Right lobe of liver (tissue), 6 donors: ENCODE data around the gene PTPRT. TPM values are rescaled to one million over a fixed set of nuclear protein-coding genes. Genes with fewer than 3 reads are reported as not detected.

Source experiments
- ATAC-seq, 4 donors: fragments of 200-7000 bp; cut with Tn5 transposase; one replicate each; pipeline ENCODE4 v1.9.1; 2020; ENCODE audit warnings: mild to moderate bottlenecking in 4 of 4, moderate library complexity in 4 of 4
- DNase-seq, 3 donors: peaks; one replicate each; pipeline ENCODE4 v3.0.0-alpha.2; 2020
- H3K27ac ChIP-seq, 3 donors: fragments of 200-600 bp; one replicate each; pipeline ENCODE4 v1.8.0; 2022
- H3K27me3 ChIP-seq, 2 donors: fragments of 200-600 bp; one replicate each; pipeline ENCODE4 v1.8.0; 2022
- H3K36me3 ChIP-seq, 4 donors: fragments of 200-600 bp; sonication (generic) in 1 of 4; one replicate each; pipeline versions ENCODE4 v1.5.1 to v1.8.0; 2017 to 2022; ENCODE audit warnings: control low read depth in 1 of 4
- H3K4me1 ChIP-seq, 4 donors: fragments of 200-600 bp; sonication (generic) in 1 of 4; one replicate each; pipeline versions ENCODE4 v1.5.1 to v1.8.0; 2017 to 2022; ENCODE audit warnings: control low read depth in 1 of 4
- H3K4me3 ChIP-seq, 3 donors: fragments of 200-600 bp; one replicate each; pipeline ENCODE4 v1.8.0; 2022
- H3K9me3 ChIP-seq, 4 donors: fragments of 200-600 bp; sonication (generic) in 1 of 4; one replicate each; pipeline versions ENCODE4 v1.5.1 to v1.8.0; 2017 to 2022; ENCODE audit warnings: control low read depth in 1 of 4
- CTCF ChIP-seq, 4 donors: fragments of 200-600 bp in 3 of 4; fragments of 450-650 bp in 1 of 4; IDR thresholded peaks; one replicate each; pipeline versions ENCODE4 v1.5.1 to v1.8.0; 2016 to 2022; ENCODE audit warnings: antibody characterized with exemption in 4 of 4, mild to moderate bottlenecking in 2 of 4
- POLR2A ChIP-seq: fragments of 450-650 bp; IDR thresholded peaks from one replicate; pipeline ENCODE4 v1.6.1; 2017; ENCODE audit warnings: antibody characterized with exemption, mild to moderate bottlenecking
- WGBS: methylation state at CpG from one replicate; pipeline ENCODE4 v1.1.6; 2018; ENCODE audit warnings: low coverage, low lambda C conversion rate; ENCODE audit not compliant: insufficient coverage; ENCODE audit errors: missing lambda C conversion rate; 5-methylcytosine and 5-hydroxymethylcytosine counted together
- intact Hi-C, 2 donors: fragments of 100-400 bp; cut with DNase I; formaldehyde crosslinking; loops; one replicate each; pipeline versions ENCODE4 v1.11.2 to v1.14.1; 2022
- total RNA-seq, 6 experiments: library from RNA; depleted of rRNA in 2 of 6; stranded (reverse); fragments of >200 nt in 2 of 6; fragmentation: NEBNext Ultra II Directional in 3 of 6; extraction: Animal tissue kit (Norgen Biotek cat#: 25700) in 3 of 6; gene quantifications; one replicate each; pipeline versions ENCODE4 v1.1.0 to v1.2.4, GENCODE V29; 2016 to 2023
- donor health status: DM: no; HTN: yes; CAD: no.
- donor health status: DM: no; HTN: no; CAD: no.
- donor health status: DM: no; HTN: no; CAD: no.
- donor health status: DM: no; HTN: yes; CAD: no.
- donor health status: DM: no; HTN: yes; CAD: no.

Gene PTPRT
- total RNA-seq, 6 experiments from 2014 or later, result 0.18 to 1.0 (median 0.51) TPM

- Histone ChIP-seq H3K4me3 (no peak overlapping the region), H3K27ac (no peak overlapping the region), H3K27me3 (no peaks in the 10 kb centered on the region), H3K4me1 (no peaks in the 10 kb centered on the region), H3K36me3 (no peaks in the 10 kb centered on the region), H3K9me3 (no peaks in the 10 kb centered on the region)
- ATAC-seq, result no peak
- intact Hi-C loops, result no loop called here
- TF ChIP-seq POLR2A, result no peak
- no peak for TF ChIP-seq CTCF (IDR thresholded peaks at IDR 0.05)
- WGBS, result 72% methylated on average over 3 of the region's 5 CpGs
- DNase-seq, result no peak
These were observed 1137.8 kb downstream of the PTPRT start for GRCh38 chr20:42051921-42052320.

- Histone ChIP-seq H3K36me3 (no peaks in the 10 kb centered on the region), H3K4me3 (no peak overlapping the region), H3K27ac (no peak overlapping the region), H3K9me3 (no peaks in the 10 kb centered on the region), H3K4me1 (no peaks in the 10 kb centered on the region), H3K27me3 (no peaks in the 10 kb centered on the region)
- DNase-seq, result no peak
- ATAC-seq, result no peak
- intact Hi-C loops, result no loop called here
- 24% methylated on average over 4 of the region's 7 CpGs for WGBS
- TF ChIP-seq POLR2A (no peak), CTCF (IDR thresholded peaks at IDR 0.05) (no peak)
These were observed 1143.2 kb downstream of the PTPRT start for GRCh38 chr20:42046371-42047085.

- Histone ChIP-seq H3K27ac (no peak overlapping the region), H3K36me3 (no peaks in the 10 kb centered on the region), H3K9me3 (no peaks in the 10 kb centered on the region), H3K27me3 (no peaks in the 10 kb centered on the region), H3K4me3 (no peak overlapping the region), H3K4me1 (no peaks in the 10 kb centered on the region)
- TF ChIP-seq POLR2A (no peak), CTCF (IDR thresholded peaks at IDR 0.05) (no peak)
- WGBS, result 20% methylated on average over 1 of the region's 2 CpGs
- intact Hi-C loops, result no loop called here
- ATAC-seq (no peak), DNase-seq (no peak)
These were observed 1145.8 kb downstream of the PTPRT start for GRCh38 chr20:42043921-42044320.

GRCh38 chr20:42041000-42041565 lies 1148.6 kb downstream of the PTPRT start:
- 21% methylated on average over 6 of the region's 6 CpGs for WGBS
- no peaks in the 10 kb centered on the region for H3K27me3 ChIP-seq
- no peak for TF ChIP-seq CTCF (IDR thresholded peaks at IDR 0.05)
- no peak for TF ChIP-seq POLR2A
- no peaks in the 10 kb centered on the region for H3K36me3 ChIP-seq
- no peak overlapping the region for H3K4me3 ChIP-seq
- ATAC-seq, result no peak
- no peaks in the 10 kb centered on the region for H3K9me3 ChIP-seq
- no peak overlapping the region for H3K27ac ChIP-seq
- intact Hi-C loops, result no loop called here
- no peaks in the 10 kb centered on the region for H3K4me1 ChIP-seq
- no peak for DNase-seq
